ACHN (cell line): ENCODE data around the gene CCDC40.

Experiments
- DNase-seq: peaks from one replicate; pipeline ENCODE4 v3.0.0-alpha.2; 2015
- in situ Hi-C: cut with HindIII; loops from 2 replicates; pipeline ENCODE4 v1.10.0; 2017; ENCODE audit warnings: low sequenced_read_pairs, low pct_ligation_motif_present, low pct_unique_long_range_greater_than_20kb

The CCDC40 gene

GRCh38 chr17:80012765-80013741, 23.4 kb upstream of the CCDC40 start:
- DNase-seq = no peak
- in situ Hi-C loops = no loop called here

GRCh38 chr17:80017226-80018010, 19.0 kb upstream of the CCDC40 start:
- DNase-seq = no peak
- in situ Hi-C loops = no loop called here

GRCh38 chr17:80018917-80019651, 17.4 kb upstream of the CCDC40 start:
- in situ Hi-C loops = no loop called here
- no peak for DNase-seq

GRCh38 chr17:80021600-80021999, 14.8 kb upstream of the CCDC40 start:
- in situ Hi-C loops = no loop called here
- DNase-seq = no peak

GRCh38 chr17:80023481-80024205, 12.8 kb upstream of the CCDC40 start:
- DNase-seq = no peak
- in situ Hi-C loops = no loop called here

GRCh38 chr17:80024206-80024972, 12.1 kb upstream of the CCDC40 start:
- in situ Hi-C loops = no loop called here
- no peak for DNase-seq

- DNase-seq = no peak
- in situ Hi-C loops = no loop called here
Observed at GRCh38 chr17:80025140-80025539, 11.3 kb upstream of the CCDC40 start.

GRCh38 chr17:80025796-80026195, 10.6 kb upstream of the CCDC40 start:
- in situ Hi-C loops = no loop called here
- no peak for DNase-seq

- no peak for DNase-seq
- in situ Hi-C loops = no loop called here
Observed at GRCh38 chr17:80026359-80027042, 9.9 kb upstream of the CCDC40 start.

GRCh38 chr17:80027043-80027435, 9.4 kb upstream of the CCDC40 start:
- no peak for DNase-seq
- in situ Hi-C loops = no loop called here

GRCh38 chr17:80028030-80028429, 8.4 kb upstream of the CCDC40 start:
- no peak for DNase-seq
- in situ Hi-C loops = no loop called here

- no peak for DNase-seq
- in situ Hi-C loops = no loop called here
Observed at GRCh38 chr17:80029258-80029974, 7.0 kb upstream of the CCDC40 start.

GRCh38 chr17:80030730-80031410, 5.6 kb upstream of the CCDC40 start:
- DNase-seq = no peak
- in situ Hi-C loops = no loop called here

GRCh38 chr17:80031691-80032430, 4.6 kb upstream of the CCDC40 start:
- DNase-seq = no peak
- in situ Hi-C loops = no loop called here

- no peak for DNase-seq
- in situ Hi-C loops = no loop called here
Observed at GRCh38 chr17:80032614-80033171, 3.7 kb upstream of the CCDC40 start.
